ENCODE results near the gene NYAP1.

- TF ChIP-seq CTCF (IDR thresholded peaks at IDR 0.05): no peak
- no peak for TF ChIP-seq POLR2A (IDR thresholded peaks at IDR 0.05)
- TF ChIP-seq EP300 (IDR thresholded peaks at IDR 0.05): no peak
These were observed 60.7 kb downstream of the NYAP1 start for GRCh38 chr7:100544386-100544785.
